SK-N-MC (cell line): ENCODE measurements around the gene MYL3.

Source experiments
- EZH2 ChIP-seq: fragments of 200-600 bp; sonication (generic); IDR thresholded peaks from one replicate; pipeline ENCODE4 v1.6.1; 2017; ENCODE audit warnings: antibody characterized with exemption
- POLR2AphosphoS5 ChIP-seq: IDR thresholded peaks from 2 replicates; pipeline ENCODE4 v1.6.1; 2012; ENCODE audit warnings: mild to moderate bottlenecking, low read depth, low read length, borderline replicate concordance

- TF ChIP-seq POLR2AphosphoS5 (no peak), EZH2 (no peak)
Observed at GRCh38 chr3:46897829-46898320, 34.6 kb upstream of the MYL3 start.
